SH-SY5Y (cell line): ENCODE results near the gene MAP4K3.

Experiments
- GATA2 ChIP-seq: IDR thresholded peaks from 2 replicates; pipeline ENCODE4 v1.6.1; 2011; ENCODE audit warnings: mild to moderate bottlenecking, low read depth, low read length
- GATA3 ChIP-seq: IDR thresholded peaks from 2 replicates; pipeline ENCODE4 v1.6.1; 2011; ENCODE audit warnings: low read depth, mild to moderate bottlenecking, low read length, moderate library complexity

- TF ChIP-seq GATA3 (no peak), GATA2 (no peak)
Observed at GRCh38 chr2:39481611-39482010, 44.5 kb upstream of the MAP4K3 start.
